NCI-H1694 (cell line): ENCODE measurements around the gene RDH8.

Experiments used
- DNase-seq: peaks from one replicate; lab custom pipeline; 2025; lab: John Stamatoyannopoulos, UW

Gene RDH8, protein sequence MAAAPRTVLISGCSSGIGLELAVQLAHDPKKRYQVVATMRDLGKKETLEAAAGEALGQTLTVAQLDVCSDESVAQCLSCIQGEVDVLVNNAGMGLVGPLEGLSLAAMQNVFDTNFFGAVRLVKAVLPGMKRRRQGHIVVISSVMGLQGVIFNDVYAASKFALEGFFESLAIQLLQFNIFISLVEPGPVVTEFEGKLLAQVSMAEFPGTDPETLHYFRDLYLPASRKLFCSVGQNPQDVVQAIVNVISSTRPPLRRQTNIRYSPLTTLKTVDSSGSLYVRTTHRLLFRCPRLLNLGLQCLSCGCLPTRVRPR

GRCh38 chr19:10013316-10013715, at the start of gene RDH8:
RDH8 (plus strand) TSS chr19:10013483; CDS start chr19:10013498, 15 bp downstream.
- no peak for DNase-seq

GRCh38 chr19:9966024-9966423, 47.3 kb upstream of the RDH8 start:
- no peak for DNase-seq

DNA sequence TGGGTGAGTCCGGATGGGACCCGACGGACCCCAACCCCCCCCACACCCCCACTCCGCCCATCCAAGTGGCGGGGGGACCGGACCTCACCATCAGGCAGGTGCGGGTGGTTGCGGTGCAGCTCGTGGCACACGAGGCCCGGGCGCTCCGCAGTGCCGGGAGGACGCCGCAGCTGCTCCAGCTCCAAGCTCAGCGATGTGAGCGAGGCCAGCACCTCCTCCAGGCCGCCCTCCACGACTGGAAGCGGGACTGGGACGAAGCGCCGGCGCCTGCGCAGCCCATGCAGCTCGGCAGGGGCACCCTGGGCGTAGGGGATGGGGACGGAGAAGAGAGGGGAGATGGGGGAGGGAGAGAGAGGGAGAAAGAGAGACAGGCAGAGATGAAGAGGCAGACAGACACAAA, 46.8 kb upstream of the RDH8 start:
- DNase-seq, result no peak

GRCh38 chr19:9967326-9967725, 46.0 kb upstream of the RDH8 start:
- DNase-seq, result no peak

DNA sequence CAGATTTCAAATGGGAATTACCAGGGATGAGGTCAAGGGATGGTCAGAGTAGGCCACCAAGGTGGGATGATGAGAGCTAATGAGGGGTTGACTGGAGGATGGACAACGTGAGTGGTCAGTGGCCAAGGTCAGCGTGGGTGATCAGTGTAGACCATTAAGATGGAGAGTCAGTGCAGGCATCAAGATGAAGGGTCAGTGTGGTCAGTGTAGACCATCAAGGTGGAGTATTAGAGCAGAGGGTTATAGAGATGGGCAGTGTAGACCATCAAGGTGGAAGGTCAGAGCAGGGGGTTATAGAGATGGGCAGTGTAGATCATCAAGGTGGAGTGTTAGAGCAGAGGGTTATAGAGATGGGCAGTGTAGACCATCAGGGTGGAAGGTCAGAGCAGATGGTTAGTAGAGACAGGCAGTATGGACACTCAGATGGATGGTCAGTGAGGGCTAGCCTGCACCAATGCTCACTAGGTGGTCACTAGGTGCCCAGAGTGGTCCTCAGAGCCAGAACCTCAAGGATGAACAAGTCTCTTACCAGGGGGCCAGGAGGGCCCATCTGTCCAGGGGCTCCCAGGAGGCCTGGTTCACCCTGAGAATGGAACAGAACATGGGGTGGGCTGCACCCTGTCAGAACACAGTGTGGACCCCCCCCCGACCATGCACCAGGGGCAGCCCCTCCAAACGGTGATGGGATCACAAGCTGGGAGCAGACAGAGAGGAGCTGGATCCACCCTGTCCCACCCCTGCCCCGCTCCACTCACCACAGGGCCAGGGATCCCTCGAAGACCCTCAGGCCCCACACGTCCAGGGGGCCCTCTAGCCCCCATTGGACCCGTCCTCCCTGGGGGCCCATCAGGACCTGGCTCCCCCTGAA, 44.2 kb upstream of the RDH8 start:
- no peak for DNase-seq

DNA sequence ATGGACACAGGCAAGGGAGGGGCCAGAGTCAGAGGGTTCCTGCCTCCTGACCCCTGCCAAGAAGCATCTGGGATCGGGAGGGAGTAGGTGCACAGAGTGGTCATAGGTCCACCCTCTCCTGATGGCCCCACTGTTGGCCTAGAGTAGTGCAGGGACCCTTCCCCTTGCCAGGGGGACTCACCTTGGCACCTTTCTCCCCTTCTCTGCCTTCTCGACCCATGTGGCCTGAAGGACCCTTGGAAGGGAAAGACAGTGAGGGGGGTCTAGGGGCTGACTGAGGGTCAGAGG, 43.7 kb upstream of the RDH8 start:
- no peak for DNase-seq

GRCh38 chr19:9970481-9970880, 42.8 kb upstream of the RDH8 start:
- no peak for DNase-seq

- no peak for DNase-seq
These were observed 42.0 kb upstream of the RDH8 start for GRCh38 chr19:9971166-9971897.

GRCh38 chr19:9972103-9972502, 41.2 kb upstream of the RDH8 start:
- no peak for DNase-seq

- DNase-seq, result no peak
These were observed 31.6 kb upstream of the RDH8 start for GRCh38 chr19:9981406-9982260.

DNA sequence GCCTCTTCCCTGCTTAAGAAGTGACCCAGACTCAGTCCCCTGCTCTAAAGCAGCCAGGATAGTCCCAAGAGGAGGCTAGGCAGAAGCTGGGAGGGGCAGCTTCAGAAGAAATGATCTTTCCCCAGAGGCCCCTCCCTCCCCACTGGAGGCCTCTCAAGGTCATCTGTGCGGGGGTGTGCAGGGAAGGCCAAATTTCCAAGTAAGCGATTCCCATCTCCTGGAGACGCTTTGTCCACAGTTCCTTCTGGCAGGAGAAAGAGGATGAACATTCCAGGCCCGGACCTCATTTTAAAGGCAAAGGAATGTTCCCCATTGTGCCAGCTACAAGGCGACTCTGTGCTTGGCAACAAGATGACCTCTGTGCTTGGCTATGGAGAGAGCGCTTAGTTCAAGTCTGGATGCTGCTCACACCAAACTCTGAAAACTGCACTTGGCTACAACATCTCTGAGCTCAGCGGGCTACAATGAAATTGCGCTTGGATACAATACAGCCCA, 26.4 kb upstream of the RDH8 start:
- DNase-seq, result no peak

DNA sequence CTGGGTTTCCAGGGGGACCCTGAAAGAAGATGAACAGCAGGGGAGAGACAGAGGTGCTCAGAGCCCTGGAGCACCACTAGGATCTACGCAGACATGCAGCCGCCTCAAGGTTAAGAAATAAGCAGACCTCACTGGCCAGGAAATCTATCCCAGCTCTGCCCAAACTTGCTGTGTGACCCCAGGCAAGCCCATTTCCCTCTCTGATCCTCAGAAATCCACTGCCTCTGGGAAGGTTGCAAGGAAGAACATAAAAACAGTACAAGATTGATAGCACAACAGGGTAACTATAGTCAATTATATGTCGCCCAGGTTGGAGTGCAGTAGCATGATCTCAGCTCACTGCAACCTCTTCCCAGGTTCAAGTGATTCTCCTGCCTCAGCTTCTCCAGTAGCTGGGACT, 23.8 kb upstream of the RDH8 start:
- no peak for DNase-seq

- DNase-seq, result no peak
These were observed 21.7 kb upstream of the RDH8 start for GRCh38 chr19:9991425-9992191.

DNA sequence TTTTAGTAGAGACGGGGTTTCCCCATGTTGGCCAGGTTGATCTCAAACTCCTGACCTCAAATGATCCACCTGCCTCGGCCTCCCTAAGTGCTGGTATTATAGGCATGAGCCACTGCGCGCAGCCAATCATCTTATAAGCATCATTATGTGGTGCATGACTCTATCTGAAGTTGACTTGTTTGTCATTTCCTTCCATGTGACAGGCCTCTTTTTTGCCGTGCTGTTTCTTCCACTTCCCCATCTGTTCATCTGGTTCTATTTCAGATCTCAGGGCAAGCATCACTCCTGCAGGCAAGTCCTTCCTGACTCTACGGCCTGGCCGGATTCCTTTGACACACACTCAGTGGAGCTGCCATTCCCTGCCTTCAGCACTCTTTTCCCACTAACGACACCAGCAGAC, 18.2 kb upstream of the RDH8 start:
- no peak for DNase-seq

DNA sequence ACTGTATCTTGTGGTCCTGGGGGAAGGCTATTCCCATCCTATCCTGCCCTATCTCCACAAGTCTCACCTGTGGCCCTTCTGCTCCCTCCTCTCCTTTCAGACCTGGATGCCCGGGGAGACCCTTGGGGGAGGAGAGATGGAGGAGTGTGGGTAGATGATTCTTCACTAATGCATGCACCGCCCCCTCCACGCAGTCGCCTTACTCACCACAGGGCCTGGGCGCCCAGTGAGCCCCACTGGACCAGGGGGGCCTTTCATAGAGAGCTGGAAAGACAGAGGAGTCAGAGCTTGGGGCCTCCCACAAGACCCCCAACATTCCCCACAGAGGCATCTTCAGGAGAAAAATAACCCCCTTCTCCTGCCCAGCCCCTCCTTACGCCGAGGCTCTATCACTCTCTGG, 17.3 kb upstream of the RDH8 start:
- DNase-seq, result no peak

GRCh38 chr19:9996541-9996940, 16.7 kb upstream of the RDH8 start:
- DNase-seq, result no peak

- no peak for DNase-seq
These were observed 13.0 kb upstream of the RDH8 start for GRCh38 chr19:10000171-10000826.

GRCh38 chr19:10001899-10002298, 11.4 kb upstream of the RDH8 start:
- DNase-seq, result no peak

DNA sequence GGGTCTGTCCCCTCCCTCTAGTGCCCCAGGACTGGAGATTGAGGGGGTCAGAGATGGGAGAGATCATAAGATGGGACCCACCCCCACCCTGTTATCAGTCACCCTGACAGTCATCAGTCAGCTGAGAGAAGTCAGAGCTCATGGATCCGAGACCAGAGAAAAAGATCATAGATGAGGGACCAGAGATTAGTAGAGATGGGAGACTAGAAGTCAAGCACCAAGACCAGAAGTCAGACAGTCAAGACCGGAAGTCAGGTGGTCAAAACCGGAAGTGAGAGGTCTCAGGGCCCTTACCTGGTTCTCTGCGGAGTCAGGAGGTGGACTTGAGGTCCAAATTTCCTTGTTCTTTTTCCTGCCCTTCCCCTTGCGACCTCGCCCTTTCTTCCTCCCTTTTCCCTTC, 10.0 kb upstream of the RDH8 start:
- DNase-seq, result no peak

- DNase-seq, result no peak
These were observed 8.7 kb upstream of the RDH8 start for GRCh38 chr19:10004617-10005016.
